Middle frontal gyrus (tissue), 1 donor: ENCODE data around the gene ALK.

Source experiments
- DNase-seq: peaks from one replicate; pipeline ENCODE4 v3.0.0-alpha.2; 2015; ENCODE audit warnings: low spot score; ENCODE audit errors: extremely low spot score

The ALK gene

DNA sequence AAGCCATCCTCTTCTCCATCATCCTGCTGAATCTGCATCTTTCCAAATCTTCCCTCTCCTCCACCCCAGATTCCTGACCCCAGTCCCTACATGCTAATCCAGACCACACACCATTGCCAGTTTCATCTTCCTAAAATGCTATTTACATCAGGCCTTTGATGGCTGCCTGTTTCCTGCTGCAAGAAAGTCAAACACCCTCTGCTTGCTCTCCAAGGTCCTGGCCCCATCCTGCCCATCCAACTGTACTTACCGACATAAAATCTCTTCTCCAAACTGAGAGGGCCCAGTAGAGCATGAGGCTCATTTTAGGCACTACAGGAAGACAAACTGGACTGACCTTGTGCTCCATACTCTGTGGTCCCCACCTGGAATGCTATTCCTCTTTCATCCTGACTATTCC is 19.0 kb downstream of the ALK start:
- DNase-seq: no peak

DNA sequence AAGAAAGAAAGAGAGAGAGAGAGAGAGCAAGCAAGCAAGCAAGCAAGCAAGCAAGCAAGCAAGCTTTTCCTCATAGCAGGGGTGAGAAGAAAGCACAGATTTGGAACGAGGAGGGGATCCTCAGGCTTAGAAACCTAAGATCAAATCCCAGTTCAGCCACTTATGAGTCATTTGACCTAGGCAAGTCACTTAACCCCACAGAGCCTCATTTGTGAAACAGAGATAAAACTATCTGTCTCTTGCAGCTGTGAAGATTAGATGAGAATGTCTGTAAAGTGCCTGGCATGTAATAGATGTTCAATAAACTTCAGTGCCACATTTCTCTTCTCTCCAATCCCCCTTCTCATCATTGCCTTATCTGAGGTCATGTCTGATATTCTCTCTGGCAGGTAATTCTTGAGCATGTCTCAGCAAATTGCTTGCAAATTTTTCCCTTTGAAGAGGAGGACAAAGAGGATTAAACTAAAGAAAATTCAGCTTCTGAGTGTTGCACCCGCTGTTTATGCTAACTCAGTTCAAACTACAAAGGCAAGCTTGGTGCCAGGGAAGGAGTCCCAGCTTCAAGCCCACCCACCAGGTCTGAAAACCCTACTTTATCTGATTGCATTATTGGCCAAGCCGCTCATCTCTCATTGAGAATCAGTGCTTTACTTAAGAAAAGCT is 20.3 kb downstream of the ALK start:
- DNase-seq: no peak

DNA sequence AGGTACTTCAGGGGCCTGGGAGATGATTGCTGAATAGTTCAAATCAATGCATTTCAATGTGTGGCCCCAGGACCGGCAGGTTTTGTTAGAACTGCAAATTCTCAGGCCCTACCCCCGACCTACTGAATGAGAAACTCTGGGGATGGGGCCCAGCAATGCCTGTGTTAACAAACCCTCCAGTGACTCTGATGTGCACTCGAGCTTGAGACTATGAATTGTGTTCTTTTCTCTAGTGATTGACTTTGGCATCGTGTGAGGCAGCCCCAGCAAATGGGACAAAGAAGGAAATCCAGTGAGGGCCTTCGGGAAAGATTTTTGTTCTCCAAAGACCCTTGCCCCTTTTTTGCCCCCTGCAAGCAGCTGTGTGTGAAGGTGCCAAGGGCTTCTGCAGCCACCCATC is 22.4 kb downstream of the ALK start:
- no peak for DNase-seq

DNA sequence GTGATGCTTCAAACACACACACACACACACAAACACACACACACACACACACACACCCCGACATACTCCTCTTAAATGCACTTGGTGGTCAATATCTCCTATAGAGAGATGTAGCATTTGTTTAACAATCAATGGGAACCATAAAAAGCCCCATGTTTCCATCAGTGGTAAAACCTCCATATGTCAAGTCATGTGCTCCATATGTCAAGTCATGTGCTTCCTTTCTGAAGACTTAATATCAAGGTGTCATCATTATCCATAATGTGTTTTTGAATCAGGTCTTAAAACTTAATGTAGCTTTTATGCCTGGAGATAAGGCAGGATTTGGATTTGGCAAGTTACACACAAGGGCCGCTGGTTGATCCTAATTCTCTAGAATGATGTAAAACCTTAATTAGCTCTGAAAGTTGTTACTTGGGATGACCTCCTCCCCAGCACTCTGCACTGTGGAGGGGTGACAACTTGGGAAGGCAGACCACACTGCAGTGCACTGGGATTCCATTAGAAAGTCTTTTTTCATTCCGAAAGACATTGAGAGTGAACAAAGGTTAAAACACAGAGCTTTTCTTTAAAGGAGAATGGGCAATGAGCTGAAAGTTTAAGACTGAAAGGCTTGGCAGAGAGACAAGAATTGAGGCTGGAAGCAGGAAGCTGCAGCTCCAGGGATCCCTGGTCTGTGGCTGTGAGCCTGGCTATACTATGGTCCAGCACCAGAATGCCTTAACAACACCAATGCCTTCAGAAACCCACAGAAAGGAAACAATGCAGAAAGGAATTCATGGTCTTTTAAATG is 26.4 kb downstream of the ALK start:
- DNase-seq: no peak

DNA sequence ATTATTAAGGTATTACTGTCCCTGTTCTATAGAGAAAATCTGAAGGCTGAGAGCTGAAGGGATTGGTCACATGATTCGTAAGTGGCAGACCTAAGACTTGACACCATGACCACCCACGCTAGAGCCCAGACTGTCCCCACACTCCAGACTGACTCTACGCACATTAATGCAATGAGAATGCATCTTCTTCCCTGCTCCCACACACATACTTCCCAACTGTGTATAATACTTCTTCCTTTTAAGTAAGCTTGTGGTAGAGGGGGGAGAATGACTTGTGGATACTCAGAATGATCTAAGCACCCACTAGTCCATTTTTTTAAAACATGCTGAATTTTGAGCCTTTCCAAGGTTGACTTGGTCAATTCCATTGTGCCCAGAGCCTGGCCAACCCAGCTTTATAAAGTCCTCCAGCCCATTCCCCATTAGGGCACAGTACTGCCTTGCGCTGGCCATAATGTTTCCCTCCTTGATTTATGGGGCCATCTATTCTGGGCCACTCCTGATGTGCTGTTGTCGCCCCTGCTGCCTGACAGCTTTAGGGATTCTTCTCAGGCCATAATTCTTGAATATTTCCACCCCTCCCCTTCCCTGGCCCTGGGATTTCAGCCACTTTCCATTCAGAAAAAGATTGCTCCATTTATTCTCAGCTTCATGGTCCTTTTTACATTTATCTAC is 28.7 kb downstream of the ALK start:
- no peak for DNase-seq

DNA sequence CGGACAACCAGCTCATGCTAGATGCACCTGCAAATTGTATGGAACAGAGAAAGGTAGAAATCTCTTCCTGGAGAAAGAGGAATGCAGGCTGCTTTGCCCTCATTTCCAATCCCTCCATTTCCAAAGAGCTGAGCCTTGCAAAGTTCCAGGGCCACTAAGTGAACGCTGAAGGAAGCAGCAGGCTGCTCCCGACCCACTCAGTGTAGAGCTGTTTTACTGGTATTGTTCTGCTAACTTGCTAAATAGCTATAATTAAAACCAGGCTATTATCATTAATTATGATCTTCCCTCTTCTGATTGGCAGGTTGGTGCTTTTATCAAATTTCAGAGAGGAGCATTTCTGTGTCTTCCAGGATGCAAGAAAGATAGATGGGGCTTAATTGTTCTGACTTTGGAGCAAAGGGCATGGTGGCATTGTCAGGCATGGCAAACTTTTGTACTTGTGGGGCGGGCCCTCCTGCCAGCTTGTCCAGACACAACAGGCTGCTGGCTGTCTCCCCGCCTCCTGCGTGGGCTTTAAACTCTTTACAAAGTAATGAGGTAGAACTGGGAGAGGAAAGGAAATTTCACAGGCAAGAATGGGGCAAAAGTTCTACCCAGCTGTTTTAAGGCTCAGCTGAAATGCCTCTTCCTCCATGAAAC is 40.2 kb downstream of the ALK start:
- DNase-seq: no peak

DNA sequence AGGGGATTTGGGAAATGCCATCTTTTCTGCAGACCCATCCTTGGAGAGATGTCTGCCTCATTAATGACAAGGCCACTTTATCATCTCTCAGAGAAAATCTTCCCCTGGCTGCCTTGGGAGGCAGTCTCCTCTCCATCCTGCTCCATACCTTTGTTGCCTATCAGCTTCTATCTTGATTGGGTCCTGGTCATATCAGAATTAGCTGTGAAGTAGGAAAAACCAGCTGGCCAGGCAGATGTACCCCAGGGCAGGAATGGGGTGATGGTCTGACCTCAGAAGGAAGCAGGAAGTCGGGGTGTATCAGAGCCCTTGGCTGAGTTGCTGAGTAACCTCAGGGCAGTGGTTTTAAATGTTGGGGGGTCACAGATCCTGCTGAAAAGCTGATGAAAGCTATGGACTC is 41.3 kb downstream of the ALK start:
- no peak for DNase-seq

DNA sequence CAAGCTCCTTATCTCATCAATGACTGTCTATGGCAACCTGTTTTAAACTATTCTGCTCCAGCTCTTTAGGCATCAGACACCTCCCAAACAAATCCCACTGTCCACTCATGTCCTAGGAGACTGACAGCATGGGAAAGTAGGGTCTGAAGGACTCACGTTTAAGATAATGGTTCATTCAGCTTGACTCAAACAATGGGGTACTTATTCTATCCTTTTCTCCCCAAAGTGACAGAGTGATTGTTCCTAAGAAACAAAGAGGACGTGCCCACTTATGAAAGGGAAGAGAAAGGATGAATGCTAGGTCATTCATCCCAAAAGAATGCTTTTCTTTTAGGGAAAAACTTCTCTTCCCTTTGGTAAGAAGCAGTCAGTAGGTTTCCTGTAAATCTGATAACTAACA is 41.9 kb downstream of the ALK start:
- no peak for DNase-seq

DNA sequence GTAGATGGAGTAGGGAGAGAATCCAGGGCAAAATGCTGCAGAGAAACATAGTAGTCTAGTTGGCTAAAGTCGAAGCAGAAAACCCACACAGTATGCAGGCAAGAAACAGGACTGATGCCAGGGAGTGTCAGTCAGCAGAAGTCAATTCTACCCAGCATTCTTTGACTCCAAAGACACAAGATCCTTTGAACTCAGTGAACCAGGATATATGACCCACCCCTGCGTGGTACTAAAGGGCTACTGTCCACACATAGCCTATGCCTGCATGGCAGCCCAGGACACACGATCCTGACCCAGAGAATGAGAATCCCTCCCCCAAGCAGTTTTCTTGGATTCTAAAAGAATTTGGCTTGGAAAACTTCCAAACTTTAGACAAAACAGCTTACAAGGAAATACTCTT is 42.5 kb downstream of the ALK start:
- no peak for DNase-seq

DNA sequence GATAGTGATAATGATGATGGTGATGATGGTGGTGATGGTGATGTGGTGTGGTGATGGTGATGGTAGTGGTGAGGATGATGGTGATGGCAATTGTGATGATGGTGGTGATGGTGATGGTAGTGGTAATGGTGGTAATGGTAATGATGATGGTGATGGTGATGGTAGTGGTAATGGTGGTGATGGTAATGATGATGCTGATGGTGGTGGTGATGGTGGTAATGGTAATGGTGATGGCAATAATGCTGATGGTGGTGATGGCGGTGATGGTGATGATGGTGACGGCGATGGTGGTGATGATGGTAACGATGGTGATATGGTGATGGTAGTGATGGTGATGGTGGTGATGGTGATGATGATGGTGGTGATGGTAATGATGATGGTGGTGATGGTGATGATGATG is 45.0 kb downstream of the ALK start:
- DNase-seq: no peak

DNA sequence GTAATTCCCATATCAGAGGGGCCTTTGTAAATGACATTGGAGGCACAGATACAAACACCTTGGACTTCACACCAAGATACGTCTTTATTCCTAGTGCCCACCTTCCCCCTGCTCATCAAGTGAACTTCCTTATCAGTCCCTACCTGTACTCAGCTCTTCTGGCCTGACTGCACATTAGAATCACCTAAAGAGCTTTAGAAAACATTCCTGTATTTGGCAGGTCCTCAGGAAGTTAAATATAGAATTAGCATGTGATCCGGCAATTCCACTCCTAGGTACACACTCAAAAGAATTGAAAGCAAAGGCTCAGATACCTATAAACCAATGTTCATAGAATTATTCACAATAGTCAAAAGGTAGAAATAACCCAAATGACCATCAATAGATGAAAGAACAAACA is 46.6 kb downstream of the ALK start:
- DNase-seq: no peak

DNA sequence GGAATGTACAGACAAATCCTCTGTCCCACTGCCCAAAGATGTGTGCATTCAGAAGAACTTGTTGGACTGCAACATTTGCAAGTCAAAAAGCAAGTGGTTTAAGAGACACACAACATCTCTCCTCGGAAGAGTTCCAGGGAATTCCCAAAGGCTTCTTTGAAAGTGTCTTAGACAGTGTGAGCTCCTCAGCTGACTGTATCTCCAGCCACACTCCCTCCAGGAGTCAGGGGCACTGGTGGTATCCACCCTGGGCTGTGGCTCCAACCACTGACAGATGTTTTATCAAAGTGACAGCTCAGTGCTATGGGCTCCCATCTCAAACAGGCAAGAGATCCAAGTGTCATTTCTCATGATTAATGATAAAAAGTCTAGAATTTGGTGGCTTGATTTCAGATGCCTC is 48.5 kb downstream of the ALK start:
- DNase-seq: no peak

DNA sequence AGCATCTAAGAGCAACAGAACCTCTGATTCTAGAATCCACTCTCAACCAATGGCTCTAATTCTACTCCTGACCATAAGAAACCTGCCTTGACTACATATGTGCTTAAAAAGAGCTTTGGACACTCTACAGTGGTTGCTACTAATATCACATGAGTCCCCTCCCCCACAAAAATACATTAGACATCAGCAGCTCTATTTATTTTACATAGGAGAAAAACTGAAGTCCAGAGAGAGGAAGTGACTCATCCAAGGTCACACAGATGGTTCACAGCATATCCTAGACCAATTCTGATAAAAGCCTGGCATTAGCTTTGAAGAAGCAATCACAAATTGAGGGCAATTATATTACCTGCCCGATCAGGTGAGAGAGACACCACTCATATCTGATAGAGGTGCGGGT is 49.8 kb downstream of the ALK start:
- DNase-seq: no peak

DNA sequence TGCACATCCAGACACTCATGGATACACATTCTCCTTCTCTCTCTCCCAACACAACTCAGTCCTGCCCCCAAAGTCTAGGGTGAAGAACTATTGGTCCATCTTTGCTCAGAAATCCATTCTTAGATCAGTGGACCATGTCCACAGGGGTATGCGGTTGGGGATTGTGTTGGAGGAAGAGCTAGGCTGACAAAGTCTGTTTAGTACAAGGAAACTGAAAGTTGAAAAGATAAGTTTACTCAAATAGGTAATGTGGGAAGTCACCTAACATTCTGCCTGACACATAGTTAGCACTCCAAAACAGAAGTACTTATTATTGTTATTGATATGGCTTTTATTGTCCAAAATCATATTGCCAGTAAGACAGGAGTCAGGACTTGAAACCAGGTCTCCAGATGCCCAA is 55.9 kb downstream of the ALK start:
- DNase-seq: no peak

DNA sequence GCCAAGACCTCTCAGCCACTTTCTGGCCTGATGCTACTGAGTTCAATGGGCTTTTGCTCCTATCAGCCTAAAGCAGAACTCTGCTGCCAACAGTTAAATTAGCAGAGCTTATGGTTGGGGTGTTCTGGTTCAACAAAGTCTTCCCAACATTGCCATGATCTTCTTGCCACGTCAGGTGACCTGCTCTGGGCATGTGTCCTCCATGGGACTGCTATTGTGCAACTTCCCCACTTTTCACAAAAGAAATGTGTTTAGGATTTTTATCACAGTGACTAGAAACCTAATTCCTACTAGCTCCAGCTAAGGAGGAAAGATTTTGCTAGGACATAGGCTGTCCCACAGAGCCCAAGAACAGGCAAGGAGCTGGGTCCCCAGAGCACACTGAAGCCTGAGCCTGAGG is 56.4 kb downstream of the ALK start:
- DNase-seq: no peak

DNA sequence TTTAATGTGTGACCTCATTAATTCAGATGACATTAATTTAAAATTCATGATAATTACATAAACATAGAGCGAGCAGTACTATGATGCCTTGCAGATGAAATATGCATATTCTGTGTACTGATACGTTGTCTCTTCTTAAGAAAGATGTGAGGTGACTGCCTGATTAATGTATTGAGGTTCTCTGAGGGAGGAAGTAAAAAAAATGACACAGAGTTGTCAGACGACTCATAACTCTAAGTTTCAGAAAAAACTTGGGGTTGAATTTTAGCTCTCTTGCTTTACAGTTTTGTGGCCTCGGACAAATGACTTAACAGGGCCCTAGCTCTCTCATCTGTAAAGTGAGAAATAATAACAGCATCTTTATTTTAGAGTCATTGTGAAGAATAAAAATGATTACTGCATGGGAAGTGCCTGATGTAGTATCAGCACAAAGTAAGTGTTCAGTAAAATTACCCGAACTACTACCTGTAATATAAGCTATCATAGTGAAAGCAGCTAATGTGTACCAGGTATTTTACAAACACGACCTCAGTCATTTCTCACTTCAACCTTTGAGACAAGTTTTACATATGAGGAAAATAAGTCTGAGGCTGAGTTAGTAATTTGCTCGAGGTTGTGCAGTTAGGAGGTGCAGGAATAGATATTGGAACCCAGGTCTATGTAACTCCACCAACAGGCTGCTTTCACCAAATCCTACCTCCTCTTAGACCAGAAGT is 65.3 kb downstream of the ALK start:
- DNase-seq: no peak

DNA sequence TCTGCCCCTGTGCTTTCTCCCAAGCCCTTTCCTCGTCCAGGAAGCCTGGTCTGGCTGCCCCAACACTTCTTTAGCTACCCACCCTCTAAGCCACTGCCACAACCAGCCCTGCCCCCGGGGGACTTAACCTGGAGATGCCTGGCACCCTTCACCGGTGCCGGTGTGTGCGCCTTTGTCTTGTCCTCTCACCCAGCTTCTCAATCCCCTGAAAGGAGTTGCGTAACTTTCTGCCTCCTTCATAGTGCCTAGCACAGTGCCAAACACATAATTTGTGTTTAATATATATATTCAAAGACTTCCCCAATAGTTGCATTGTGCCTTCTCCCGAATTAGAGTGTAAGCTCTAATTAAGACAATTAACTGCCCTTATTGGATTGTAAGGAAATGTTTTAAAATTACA is 70.6 kb downstream of the ALK start:
- DNase-seq: no peak

DNA sequence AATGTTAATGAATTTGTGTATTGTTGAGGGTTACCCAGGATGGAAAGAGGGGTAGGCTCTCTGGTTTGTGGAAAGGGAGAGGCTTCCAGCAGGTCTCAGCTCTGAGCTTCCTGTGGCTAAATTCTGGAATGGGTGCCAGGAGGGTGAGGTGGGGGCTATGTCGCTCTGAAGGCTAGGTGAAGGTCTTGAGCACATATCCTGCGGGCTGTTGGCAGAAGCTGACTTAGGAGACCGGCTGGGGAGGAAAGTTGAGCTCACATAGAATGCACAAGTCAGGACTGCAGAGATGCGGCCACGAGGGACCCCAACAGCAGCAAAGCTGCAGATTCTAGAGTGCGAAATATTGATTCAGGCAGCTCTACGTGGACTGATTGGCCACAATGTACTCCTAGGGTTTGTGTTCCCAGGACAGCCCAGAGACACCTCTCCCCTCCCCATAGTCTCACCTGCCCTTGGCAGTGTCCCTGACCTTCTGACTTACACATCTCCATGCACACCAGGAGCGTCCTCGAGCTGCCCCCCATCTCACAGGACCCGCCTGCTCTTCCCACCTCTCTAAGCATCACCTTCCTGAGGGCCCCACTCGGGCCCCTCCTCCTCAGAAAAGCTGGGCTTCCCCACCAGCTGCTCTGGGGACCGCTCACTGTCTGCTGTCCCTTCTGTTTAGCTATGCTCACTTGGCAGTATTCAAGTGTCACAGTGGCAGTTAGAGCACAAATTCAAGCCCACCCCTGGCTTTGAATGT is 72.6 kb downstream of the ALK start:
- DNase-seq: no peak

DNA sequence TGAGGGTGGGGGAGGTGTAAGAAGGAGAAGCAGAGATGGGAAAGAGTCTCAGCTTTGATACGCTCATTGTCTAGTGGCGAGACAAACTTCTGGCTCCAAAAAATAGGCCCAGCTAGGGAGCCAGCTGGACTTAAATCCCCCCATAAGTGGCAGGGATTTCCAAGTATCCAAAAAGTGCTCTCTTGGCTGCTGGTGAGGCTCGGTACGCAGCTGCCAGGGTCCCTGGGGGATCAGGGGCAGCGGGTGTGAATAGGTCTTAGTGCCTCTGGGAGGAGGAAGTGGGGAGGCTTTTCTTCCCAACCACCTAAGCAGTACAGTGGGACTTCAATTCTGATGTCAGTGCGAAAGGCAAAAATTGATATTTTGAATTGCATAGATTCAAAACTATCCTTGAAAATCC is 73.5 kb downstream of the ALK start:
- no peak for DNase-seq

DNA sequence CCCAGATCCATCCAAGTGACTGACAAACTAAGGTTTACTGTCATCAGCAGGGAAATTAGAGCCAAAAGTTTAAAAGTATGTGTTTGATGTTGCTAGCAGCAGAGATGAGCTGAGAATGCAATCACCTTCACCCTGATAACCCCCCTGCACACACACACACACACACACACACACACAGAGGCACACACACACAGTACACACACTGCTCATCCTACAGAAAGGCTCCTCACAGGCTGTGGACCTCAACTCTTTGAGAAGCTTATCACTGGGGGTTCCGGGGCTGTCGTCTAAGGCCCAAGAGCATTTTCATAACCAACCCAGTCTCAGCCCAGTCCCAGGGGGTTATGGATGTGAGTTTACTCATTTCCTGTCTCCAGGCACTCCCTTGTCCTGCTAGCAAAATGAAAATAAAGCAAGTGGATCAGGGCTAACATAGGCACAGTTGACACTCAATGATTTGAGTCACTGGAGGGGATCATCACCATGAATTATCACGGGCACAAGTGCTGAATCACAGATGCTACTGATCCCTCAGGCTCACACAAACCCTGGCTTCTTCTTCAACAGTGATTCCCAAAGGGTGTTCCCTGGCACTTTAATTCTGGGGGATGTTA is 76.6 kb downstream of the ALK start:
- DNase-seq: no peak
